ENCODE measurements around the gene CERS1.

Gene CERS1

GRCh38 chr19:18855647-18856384 is 40.1 kb downstream of the CERS1 start:
- H3K9me3 ChIP-seq (ENCODE audit: insufficient read depth, low read length): no peaks in the 10 kb centered on the region
- peaks cover 18% of the 10 kb centered on the region for H3K79me2 ChIP-seq (ENCODE audit: low read length)
- H3K9ac ChIP-seq (ENCODE audit: low read length): no peak overlapping the region
- H4K20me1 ChIP-seq (ENCODE audit: insufficient read depth, low read length): peaks cover 18% of the 10 kb centered on the region
- no peak overlapping the region for H3K4me3 ChIP-seq (ENCODE audit: low read length)
- H3K27me3 ChIP-seq (ENCODE audit: low read depth, low read length): no peaks in the 10 kb centered on the region
- H2AFZ ChIP-seq (ENCODE audit: low read depth, low read length): no peak overlapping the region
- no peak overlapping the region for H3K27ac ChIP-seq (ENCODE audit: low read length)
- no peak overlapping the region for H3K4me2 ChIP-seq (ENCODE audit: low read length)
- H3K4me1 ChIP-seq (ENCODE audit: low read length): peaks cover 7% of the 10 kb centered on the region
- no peak for TF ChIP-seq CTCF (IDR thresholded peaks at IDR 0.05; ENCODE audit: low read depth, low read length)
- TF ChIP-seq EZH2phosphoT487 (IDR thresholded peaks at IDR 0.05; ENCODE audit: low read depth): no peak
- peaks cover 90% of the 10 kb centered on the region for H3K36me3 ChIP-seq (replicated peaks; ENCODE audit: low read depth, low read length)

DNA sequence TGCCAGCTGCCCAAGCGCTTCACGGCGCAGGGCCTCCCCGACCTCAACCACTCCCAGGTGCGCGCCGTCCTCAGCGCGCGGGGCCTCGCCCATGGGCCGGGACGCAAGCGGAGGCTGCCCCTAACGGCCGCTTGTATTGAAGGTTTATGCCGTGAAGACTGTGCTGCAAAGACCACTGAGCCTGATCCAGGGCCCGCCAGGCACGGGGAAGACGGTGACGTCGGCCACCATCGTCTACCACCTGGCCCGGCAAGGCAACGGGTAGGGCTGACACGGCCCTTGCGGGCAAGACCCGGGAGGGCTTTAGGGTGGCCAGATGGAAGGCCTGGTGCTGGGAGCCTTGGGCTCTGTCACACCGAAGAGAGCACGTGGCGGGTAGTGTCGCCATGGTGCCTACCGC is 41.0 kb downstream of the CERS1 start:
- Histone ChIP-seq H3K9ac (ENCODE audit: low read length) (no peak overlapping the region), H3K36me3 (replicated peaks; ENCODE audit: low read depth, low read length) (peaks cover 90% of the 10 kb centered on the region), H3K4me1 (ENCODE audit: low read length) (peaks cover 3% of the 10 kb centered on the region), H3K27ac (ENCODE audit: low read length) (no peak overlapping the region), H2AFZ (ENCODE audit: low read depth, low read length) (no peak overlapping the region), H3K27me3 (ENCODE audit: low read depth, low read length) (no peaks in the 10 kb centered on the region), H3K9me3 (ENCODE audit: insufficient read depth, low read length) (no peaks in the 10 kb centered on the region), H4K20me1 (ENCODE audit: insufficient read depth, low read length) (peaks cover 27% of the 10 kb centered on the region), H3K79me2 (ENCODE audit: low read length) (peaks cover 21% of the 10 kb centered on the region), H3K4me3 (ENCODE audit: low read length) (no peak overlapping the region), H3K4me2 (ENCODE audit: low read length) (no peak overlapping the region)
- TF ChIP-seq CTCF (IDR thresholded peaks at IDR 0.05; ENCODE audit: low read depth, low read length): no peak
- no peak for TF ChIP-seq EZH2phosphoT487 (IDR thresholded peaks at IDR 0.05; ENCODE audit: low read depth)

GRCh38 chr19:18853755-18854427 is 42.1 kb downstream of the CERS1 start:
- Histone ChIP-seq H3K36me3 (replicated peaks; ENCODE audit: low read depth, low read length) (peaks cover 93% of the 10 kb centered on the region), H3K79me2 (ENCODE audit: low read length) (peaks cover 32% of the 10 kb centered on the region)

More at GRCh38 chr19:18853755-18854427, 42.1 kb downstream of the CERS1 start:
- H3K4me2 ChIP-seq (ENCODE audit: low read length): no peak overlapping the region
- TF ChIP-seq EZH2phosphoT487 (IDR thresholded peaks at IDR 0.05; ENCODE audit: low read depth) (no peak), CTCF (IDR thresholded peaks at IDR 0.05; ENCODE audit: low read depth, low read length) (no peak)
- no peaks in the 10 kb centered on the region for H3K9me3 ChIP-seq (ENCODE audit: insufficient read depth, low read length)
- H3K27me3 ChIP-seq (ENCODE audit: low read depth, low read length): no peaks in the 10 kb centered on the region
- no peak overlapping the region for H3K27ac ChIP-seq (ENCODE audit: low read length)
- H4K20me1 ChIP-seq (ENCODE audit: insufficient read depth, low read length): peaks cover 37% of the 10 kb centered on the region
- H3K4me1 ChIP-seq (ENCODE audit: low read length): peaks cover 14% of the 10 kb centered on the region
- H3K9ac ChIP-seq (ENCODE audit: low read length): no peak overlapping the region
- H2AFZ ChIP-seq (ENCODE audit: low read depth, low read length): no peak overlapping the region
- no peak overlapping the region for H3K4me3 ChIP-seq (ENCODE audit: low read length)
